ENCODE data around the gene TCP11L1.

GRCh38 chr11:33044285-33044756 lies 4.9 kb downstream of the TCP11L1 start:
- TF ChIP-seq EGR1 (IDR thresholded peaks at IDR 0.05), result no peak
- no peak for TF ChIP-seq USF1 (IDR thresholded peaks at IDR 0.05)
- TF ChIP-seq TAF1 (IDR thresholded peaks at IDR 0.05; ENCODE audit: low read depth), result no peak
- TF ChIP-seq CREB1 (IDR thresholded peaks at IDR 0.05; ENCODE audit: low read depth), result no peak
- no peak for TF ChIP-seq REST (IDR thresholded peaks at IDR 0.05; ENCODE audit: low read depth)
- no peak for TF ChIP-seq FOXM1 (IDR thresholded peaks at IDR 0.05; ENCODE audit: borderline replicate concordance, low read depth)
- TF ChIP-seq EP300 (IDR thresholded peaks at IDR 0.05; ENCODE audit: borderline replicate concordance), result no peak
